ENCODE measurements around the gene ACAD10. TPM values are rescaled to one million over a fixed set of nuclear protein-coding genes. Genes with fewer than 3 reads are reported as not detected.
A peak's percentile ranks its signal among the peaks of the same experiment; 100 is the strongest.

ACAD10 gene
- total RNA-seq = 10 to 100 TPM; 24.5 to 28.8 TPM

- H3K4me3 Mint-ChIP-seq = peak within 1 kb of the TSS; percentile 95
- POLR2A ChIA-PET = interaction anchor here (0.6 to 2.1 kb wide), 15 partner anchors 9 to 319 kb away, joined by 3 to 9 read pairs (median 3); no protein-coding TSS in a partner anchor
- CTCF ChIA-PET = interaction anchor here (1.5 to 1.8 kb wide), 2 partner anchors 127 to 289 kb away, joined by 4 to 9 read pairs; no protein-coding TSS in a partner anchor
- no peaks in the 10 kb centered on the region for H3K27me3 Mint-ChIP-seq
- peak within 1 kb of the TSS; percentile 97 for H3K27ac Mint-ChIP-seq
- intact Hi-C loops (cut with micrococcal nuclease) = no loop called here
- H3K9me3 Mint-ChIP-seq = no peaks in the 10 kb centered on the region
- TF ChIP-seq, protein P1, sequence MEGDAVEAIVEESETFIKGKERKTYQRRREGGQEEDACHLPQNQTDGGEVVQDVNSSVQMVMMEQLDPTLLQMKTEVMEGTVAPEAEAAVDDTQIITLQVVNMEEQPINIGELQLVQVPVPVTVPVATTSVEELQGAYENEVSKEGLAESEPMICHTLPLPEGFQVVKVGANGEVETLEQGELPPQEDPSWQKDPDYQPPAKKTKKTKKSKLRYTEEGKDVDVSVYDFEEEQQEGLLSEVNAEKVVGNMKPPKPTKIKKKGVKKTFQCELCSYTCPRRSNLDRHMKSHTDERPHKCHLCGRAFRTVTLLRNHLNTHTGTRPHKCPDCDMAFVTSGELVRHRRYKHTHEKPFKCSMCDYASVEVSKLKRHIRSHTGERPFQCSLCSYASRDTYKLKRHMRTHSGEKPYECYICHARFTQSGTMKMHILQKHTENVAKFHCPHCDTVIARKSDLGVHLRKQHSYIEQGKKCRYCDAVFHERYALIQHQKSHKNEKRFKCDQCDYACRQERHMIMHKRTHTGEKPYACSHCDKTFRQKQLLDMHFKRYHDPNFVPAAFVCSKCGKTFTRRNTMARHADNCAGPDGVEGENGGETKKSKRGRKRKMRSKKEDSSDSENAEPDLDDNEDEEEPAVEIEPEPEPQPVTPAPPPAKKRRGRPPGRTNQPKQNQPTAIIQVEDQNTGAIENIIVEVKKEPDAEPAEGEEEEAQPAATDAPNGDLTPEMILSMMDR (IDR thresholded peaks at IDR 0.05) = no peak
- H3K36me3 Mint-ChIP-seq (ENCODE audit: low read depth) = peaks cover 18% of the 10 kb centered on the region
- DNase-seq (peak; percentile 94), ATAC-seq (peak; percentile 98)
- H3K4me1 Mint-ChIP-seq (ENCODE audit: low read depth) = peaks cover 27% of the 10 kb centered on the region
Measured at GRCh38 chr12:111685811-111686573, at the start of gene ACAD10, which contains the start of gene BRAP. Gene ACAD10 (plus strand): TSS chr12:111686053. CDS start chr12:111692710, 6,657 bp downstream. Gene BRAP (minus strand): TSS chr12:111685956. CDS start chr12:111685792, 164 bp downstream.

DNA sequence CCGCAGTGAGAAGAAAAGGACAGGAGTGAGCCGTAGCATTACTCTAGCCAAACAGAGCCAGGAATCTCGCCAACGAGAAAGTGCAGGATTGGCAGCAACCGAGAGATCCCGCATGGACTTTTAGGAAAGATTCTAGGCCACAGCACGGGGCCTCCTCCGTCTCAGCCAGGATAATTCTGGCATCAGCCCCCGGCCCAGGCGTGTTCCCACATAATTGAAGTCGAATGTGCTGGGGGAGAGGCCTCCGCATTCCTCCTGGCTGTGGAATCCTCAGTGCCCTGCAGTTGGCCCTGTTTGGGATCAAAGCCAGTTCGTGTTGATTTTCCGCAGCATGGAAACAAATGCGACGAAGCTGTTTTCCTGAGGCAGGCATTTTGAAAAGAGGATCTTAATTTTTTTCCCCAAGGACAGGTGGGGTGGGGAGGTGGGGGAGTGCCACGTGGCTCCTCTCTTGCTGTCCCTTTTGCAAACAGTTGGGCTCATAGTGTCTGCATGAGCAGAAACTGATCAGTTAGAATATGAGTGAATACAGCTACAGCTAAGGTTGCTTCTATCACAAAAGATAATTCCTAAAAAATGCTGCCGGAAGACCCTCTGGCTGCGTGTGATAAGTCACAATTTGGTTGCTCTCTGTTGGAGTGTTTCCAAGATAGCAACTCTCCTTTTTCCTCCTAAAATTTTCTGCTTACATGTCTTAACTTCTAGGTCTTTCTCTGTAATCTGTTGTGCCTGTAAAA lies 49.5 kb upstream of the ACAD10 start:
- ChIA-PET POLR2A (no interaction called here), CTCF (no interaction called here)

DNA sequence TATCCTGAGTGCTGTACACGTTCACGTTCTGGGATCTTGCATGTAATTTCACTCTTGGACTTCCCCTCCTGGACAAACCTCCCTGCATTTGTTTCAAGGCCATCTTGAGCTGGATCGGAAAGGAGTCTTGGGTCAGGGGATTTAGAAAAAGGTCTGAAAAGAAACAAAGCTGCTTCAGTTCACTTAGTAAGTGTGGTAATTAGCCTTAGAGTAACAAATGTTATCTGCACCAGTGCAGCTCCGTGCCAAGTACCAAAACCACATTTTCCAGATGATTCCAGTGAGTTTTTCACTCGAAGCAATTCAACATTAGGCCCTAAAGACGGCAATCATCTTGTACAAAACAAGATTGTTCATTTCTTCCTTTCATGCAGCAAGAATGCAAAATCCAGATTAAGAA lies 47.3 kb upstream of the ACAD10 start:
- Mint-ChIP-seq H3K4me1 (ENCODE audit: low read depth) (peaks cover 2% of the 10 kb centered on the region), H3K27me3 (no peaks in the 10 kb centered on the region), H3K27ac (no peak overlapping the region), H3K9me3 (no peaks in the 10 kb centered on the region), H3K36me3 (ENCODE audit: low read depth) (peaks cover 7% of the 10 kb centered on the region), H3K4me3 (no peak overlapping the region)
- POLR2A ChIA-PET = no interaction called here
- TF ChIP-seq, protein P1 (IDR thresholded peaks at IDR 0.05) = no peak
- intact Hi-C loops (cut with micrococcal nuclease) = no loop called here
- no peak for ATAC-seq
- no peak for DNase-seq
- CTCF ChIA-PET = interaction anchor here (0.6 kb wide), 1 partner anchor 308 kb away, joined by 3 read pairs; no protein-coding TSS in a partner anchor

More for the DNA sequence above, 49.5 kb upstream of the ACAD10 start:
- no peaks in the 10 kb centered on the region for H3K9me3 Mint-ChIP-seq
- no peaks in the 10 kb centered on the region for H3K27me3 Mint-ChIP-seq
- intact Hi-C loops (cut with micrococcal nuclease) = no loop called here
- H3K4me1 Mint-ChIP-seq (ENCODE audit: low read depth) = peaks cover 2% of the 10 kb centered on the region
- no peak overlapping the region for H3K27ac Mint-ChIP-seq
- TF ChIP-seq, protein P1 (IDR thresholded peaks at IDR 0.05) = no peak
- no peak for DNase-seq
- no peak for ATAC-seq
- H3K4me3 Mint-ChIP-seq = no peak overlapping the region
- H3K36me3 Mint-ChIP-seq (ENCODE audit: low read depth) = peaks cover 4% of the 10 kb centered on the region

GRCh38 chr12:111640506-111640905 lies 45.3 kb upstream of the ACAD10 start:
- intact Hi-C loops (cut with micrococcal nuclease) = no loop called here
- ChIA-PET CTCF (no interaction called here), POLR2A (interaction anchor here (1.3 kb wide), 1 partner anchor 46 kb away, joined by 3 read pairs; the partner anchor contains the start of genes ACAD10 and BRAP)
- Mint-ChIP-seq H3K27me3 (no peaks in the 10 kb centered on the region), H3K9me3 (no peaks in the 10 kb centered on the region), H3K36me3 (ENCODE audit: low read depth) (peaks cover 11% of the 10 kb centered on the region), H3K4me1 (ENCODE audit: low read depth) (peaks cover under 1% of the 10 kb centered on the region), H3K27ac (no peak overlapping the region), H3K4me3 (no peak overlapping the region)
- DNase-seq = no peak
- TF ChIP-seq, protein P1 (IDR thresholded peaks at IDR 0.05) = no peak
- no peak for ATAC-seq

Measured in activated CD8-positive, alpha-beta T cell treated with anti-CD3 and anti-CD28 coated beads for 36 hours (primary cell).